Stimulated activated memory B cell treated with anti-CD40 and anti-IgM and Interleukin-4, amounts not matched to agents 10 μg/mL and 1 μg/mL and 100 μg/mL, for 72 hours (primary cell): ENCODE measurements around the gene ROBO1.

Experiments used
- ATAC-seq: fragments of 150-1000 bp; cut with Tn5 transposase; 2 replicates; pipeline ENCODE4 v1.10.0; 2021
- H3K27ac Mint-ChIP-seq: one replicate; pipeline ENCODE4 v1.8.0; 2022; ENCODE audit warnings: mild to moderate bottlenecking, mixed read lengths
- H3K27me3 Mint-ChIP-seq: one replicate; pipeline ENCODE4 v1.8.0; 2022; ENCODE audit warnings: mixed read lengths
- H3K36me3 Mint-ChIP-seq: one replicate; pipeline ENCODE4 v1.8.0; 2022; ENCODE audit warnings: mixed read lengths
- H3K4me1 Mint-ChIP-seq: one replicate; pipeline ENCODE4 v1.8.0; 2022; ENCODE audit warnings: mixed read lengths
- H3K4me3 Mint-ChIP-seq: one replicate; pipeline ENCODE4 v1.8.0; 2022; ENCODE audit warnings: mild to moderate bottlenecking, moderate library complexity, mixed read lengths
- H3K9me3 Mint-ChIP-seq: one replicate; pipeline ENCODE4 v1.8.0; 2022; ENCODE audit warnings: mixed read lengths

ROBO1 gene

DNA sequence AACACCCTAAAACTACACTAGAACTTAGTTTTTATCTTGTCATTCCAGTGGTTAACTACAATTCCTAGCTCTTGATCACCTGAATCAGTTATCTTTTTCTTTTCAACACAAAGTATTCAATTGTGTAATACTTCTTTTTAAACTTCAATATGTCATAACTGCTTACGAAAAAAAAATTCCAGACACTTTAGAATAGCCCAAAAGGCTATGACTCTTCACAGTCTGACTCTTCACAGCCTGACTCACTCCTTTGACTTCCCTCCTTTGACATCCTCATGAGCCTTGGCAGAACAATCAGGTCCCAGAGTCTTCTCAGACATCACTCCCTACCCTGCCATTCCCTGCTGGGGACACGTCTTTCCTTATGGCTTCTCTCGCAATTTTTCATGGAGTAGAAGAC lies 727.1 kb downstream of the ROBO1 start:
- Mint-ChIP-seq H3K36me3 (no peaks in the 10 kb centered on the region), H3K4me3 (no peak overlapping the region), H3K4me1 (no peaks in the 10 kb centered on the region), H3K9me3 (peaks cover 3% of the 10 kb centered on the region), H3K27ac (no peak overlapping the region), H3K27me3 (no peaks in the 10 kb centered on the region)
- ATAC-seq = no peak

DNA sequence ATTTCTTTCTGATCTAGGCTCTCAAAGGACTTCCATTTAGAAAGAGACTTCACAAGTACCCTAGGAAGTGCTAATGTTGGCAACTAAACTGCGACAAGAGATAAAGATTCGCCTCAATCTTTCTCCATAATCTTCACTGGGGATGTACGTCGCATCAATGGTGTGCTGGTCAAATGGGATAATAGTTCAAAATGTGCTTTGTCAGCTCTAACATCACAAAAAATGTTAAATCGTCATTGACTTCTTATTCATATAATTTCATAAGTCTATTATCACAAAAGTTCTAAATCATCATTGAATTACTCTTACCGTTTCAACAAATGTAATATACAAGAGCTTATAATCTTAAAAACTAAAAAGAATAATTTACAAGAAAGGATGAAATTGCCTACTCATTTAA lies 727.7 kb downstream of the ROBO1 start:
- no peak overlapping the region for H3K4me3 Mint-ChIP-seq
- H3K9me3 Mint-ChIP-seq = peaks cover 3% of the 10 kb centered on the region
- H3K27me3 Mint-ChIP-seq = no peaks in the 10 kb centered on the region
- H3K36me3 Mint-ChIP-seq = no peaks in the 10 kb centered on the region
- H3K27ac Mint-ChIP-seq = no peak overlapping the region
- H3K4me1 Mint-ChIP-seq = no peaks in the 10 kb centered on the region
- no peak for ATAC-seq

DNA sequence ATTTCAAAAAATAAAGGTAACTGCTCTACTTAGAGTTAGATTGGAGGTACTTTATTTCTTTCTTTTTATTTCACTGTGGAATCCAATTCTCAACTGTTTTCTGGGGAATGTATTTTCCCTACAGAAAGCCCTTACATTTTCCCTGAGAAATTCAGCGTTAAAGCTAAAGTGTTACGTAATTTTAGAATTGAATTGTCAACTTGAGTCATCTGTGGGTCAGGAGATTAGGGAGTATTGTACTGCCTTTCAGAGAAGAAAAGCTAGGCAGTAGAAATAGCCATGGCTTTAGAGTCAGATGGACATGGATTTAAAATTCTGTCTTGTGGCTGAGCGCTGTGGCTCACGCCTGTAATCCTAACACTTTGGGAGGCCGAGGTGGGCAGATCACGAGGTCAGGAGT lies 728.6 kb downstream of the ROBO1 start:
- H3K9me3 Mint-ChIP-seq = peaks cover 3% of the 10 kb centered on the region
- no peak for ATAC-seq
- H3K4me1 Mint-ChIP-seq = no peaks in the 10 kb centered on the region
- no peak overlapping the region for H3K27ac Mint-ChIP-seq
- no peaks in the 10 kb centered on the region for H3K36me3 Mint-ChIP-seq
- H3K27me3 Mint-ChIP-seq = no peaks in the 10 kb centered on the region
- no peak overlapping the region for H3K4me3 Mint-ChIP-seq

DNA sequence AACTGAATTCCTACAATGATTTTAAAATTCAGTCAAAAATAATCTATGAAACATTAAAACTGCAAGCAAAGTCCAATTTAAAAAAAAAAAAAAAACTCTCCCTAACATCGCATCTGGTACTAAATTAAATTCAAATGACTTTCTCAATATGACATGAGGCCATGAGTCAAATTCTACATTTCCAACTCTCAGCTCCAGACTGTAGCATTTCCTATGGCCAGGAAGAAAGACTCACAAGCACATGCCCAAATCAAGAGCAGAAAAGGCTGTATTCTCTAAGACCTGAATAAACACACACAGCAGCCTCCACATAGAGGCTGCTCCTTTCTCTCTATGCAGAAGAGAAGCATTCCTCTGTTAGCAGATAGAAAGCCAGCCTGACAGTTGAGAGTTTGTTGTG lies 729.2 kb downstream of the ROBO1 start:
- H3K27me3 Mint-ChIP-seq = no peaks in the 10 kb centered on the region
- H3K9me3 Mint-ChIP-seq = peaks cover 3% of the 10 kb centered on the region
- ATAC-seq = no peak
- no peaks in the 10 kb centered on the region for H3K4me1 Mint-ChIP-seq
- H3K27ac Mint-ChIP-seq = no peak overlapping the region
- H3K4me3 Mint-ChIP-seq = no peak overlapping the region
- H3K36me3 Mint-ChIP-seq = no peaks in the 10 kb centered on the region

DNA sequence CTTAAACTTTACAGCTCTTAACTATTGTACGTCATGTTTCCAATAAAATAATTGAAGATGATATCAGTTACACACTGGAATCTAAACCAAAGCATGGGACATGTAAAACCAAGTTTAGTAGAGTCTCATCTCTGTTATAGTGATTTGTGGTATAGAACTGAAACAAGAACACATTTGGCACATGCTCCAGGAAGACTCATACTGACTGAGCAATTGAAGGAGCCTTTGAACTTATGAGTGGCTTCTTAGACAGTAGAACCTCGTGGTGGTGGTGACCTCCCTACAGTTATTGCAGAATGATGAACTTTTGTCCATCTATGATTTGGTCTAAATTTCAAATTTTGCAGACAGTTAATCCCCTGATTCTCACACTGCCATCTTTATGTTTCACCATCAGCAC lies 729.7 kb downstream of the ROBO1 start:
- Mint-ChIP-seq H3K27me3 (no peaks in the 10 kb centered on the region), H3K9me3 (peaks cover 3% of the 10 kb centered on the region)

DNA sequence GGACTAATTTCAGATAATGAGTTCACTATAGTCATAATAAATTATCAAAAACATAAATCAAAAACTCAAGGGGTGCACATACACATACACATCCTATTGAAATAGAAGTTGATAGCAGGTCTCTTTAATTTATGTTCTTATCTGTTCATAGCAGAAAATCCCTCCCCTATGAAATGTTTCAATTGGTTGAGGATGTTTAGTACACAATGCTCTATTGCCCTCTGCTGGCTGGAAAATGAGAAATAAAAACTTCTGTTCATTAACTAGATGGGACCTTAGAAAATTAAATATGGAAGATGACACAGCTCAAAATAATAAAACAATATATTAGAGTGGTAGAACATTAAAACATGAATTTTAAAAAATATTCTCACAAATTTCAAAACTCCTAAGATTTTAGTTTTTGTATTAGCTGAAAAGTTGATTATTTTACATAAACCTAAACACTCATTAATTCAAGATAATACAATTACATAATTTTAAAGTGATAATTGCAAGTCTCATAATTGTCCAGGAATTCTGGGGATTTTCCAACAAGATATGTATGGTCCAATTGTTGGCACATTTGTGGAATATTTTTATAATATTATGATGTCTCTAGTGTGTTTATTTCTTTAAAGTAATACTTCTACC lies 735.0 kb downstream of the ROBO1 start:
- Mint-ChIP-seq H3K27ac (no peak overlapping the region), H3K4me1 (no peaks in the 10 kb centered on the region), H3K27me3 (no peaks in the 10 kb centered on the region), H3K4me3 (no peak overlapping the region), H3K9me3 (no peaks in the 10 kb centered on the region), H3K36me3 (no peaks in the 10 kb centered on the region)
- no peak for ATAC-seq

More for the DNA sequence above, 729.7 kb downstream of the ROBO1 start:
- Mint-ChIP-seq H3K36me3 (no peaks in the 10 kb centered on the region), H3K27ac (no peak overlapping the region), H3K4me1 (no peaks in the 10 kb centered on the region), H3K4me3 (no peak overlapping the region)
- no peak for ATAC-seq

DNA sequence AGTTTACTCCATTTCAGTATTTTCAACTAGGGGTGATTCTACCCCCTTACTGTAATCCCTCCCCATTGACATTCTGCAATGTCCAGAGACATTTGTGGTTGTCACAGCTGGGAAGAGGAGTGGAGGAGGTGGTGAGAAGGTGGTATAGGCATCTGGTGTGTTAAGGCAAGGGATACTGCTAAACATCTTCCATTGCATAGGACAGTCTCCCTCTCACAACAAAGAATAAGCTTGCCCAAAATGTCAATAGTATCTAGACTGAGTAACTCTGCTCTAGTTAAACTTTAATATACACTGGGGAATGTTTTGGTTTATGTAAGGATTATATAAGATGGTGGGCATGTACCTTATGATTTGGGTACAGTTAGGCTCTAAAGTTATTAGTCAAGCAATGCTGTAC lies 737.6 kb downstream of the ROBO1 start:
- no peaks in the 10 kb centered on the region for H3K9me3 Mint-ChIP-seq
- no peak overlapping the region for H3K4me3 Mint-ChIP-seq
- ATAC-seq = no peak
- H3K27me3 Mint-ChIP-seq = no peaks in the 10 kb centered on the region
- H3K36me3 Mint-ChIP-seq = no peaks in the 10 kb centered on the region
- no peaks in the 10 kb centered on the region for H3K4me1 Mint-ChIP-seq
- no peak overlapping the region for H3K27ac Mint-ChIP-seq

DNA sequence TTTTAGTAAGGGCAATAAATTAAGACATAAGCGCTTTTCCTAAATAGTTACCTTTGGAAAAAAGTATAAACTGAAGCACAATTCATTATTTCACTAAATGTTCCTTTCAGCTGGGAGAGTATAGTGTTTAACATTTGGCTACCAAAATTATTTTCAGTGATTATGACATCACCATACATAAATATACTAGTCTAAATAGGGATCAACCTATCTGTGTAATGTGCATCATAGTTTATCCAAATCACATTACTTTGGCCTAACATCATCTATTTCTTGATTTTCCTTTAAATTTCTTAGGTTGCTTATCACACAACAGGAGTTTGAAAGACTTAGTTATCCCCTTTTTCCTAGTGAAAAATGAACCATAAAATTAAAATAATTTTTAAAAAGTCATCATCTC lies 738.9 kb downstream of the ROBO1 start:
- no peaks in the 10 kb centered on the region for H3K36me3 Mint-ChIP-seq
- H3K4me3 Mint-ChIP-seq = no peak overlapping the region
- H3K9me3 Mint-ChIP-seq = no peaks in the 10 kb centered on the region
- no peak for ATAC-seq
- no peak overlapping the region for H3K27ac Mint-ChIP-seq
- H3K27me3 Mint-ChIP-seq = no peaks in the 10 kb centered on the region
- H3K4me1 Mint-ChIP-seq = no peaks in the 10 kb centered on the region

DNA sequence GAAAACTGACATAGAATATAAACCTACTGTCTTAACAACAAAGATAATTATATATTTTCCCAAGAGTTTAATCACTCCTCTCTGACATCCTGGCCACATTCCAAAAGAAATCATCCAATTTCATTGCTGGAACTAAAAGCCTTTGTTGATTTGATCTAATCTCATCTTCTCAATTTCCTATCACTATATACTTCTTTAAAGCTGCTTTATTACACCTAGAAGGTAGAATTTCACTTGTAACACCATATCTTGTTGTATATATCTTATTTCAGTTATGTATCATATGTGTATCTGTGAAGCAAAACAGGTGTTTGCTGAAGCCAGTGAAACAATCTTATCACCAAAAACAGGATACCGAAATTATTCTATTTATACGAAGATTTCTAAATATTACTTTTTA lies 740.2 kb downstream of the ROBO1 start:
- no peak for ATAC-seq
- no peaks in the 10 kb centered on the region for H3K4me1 Mint-ChIP-seq
- no peaks in the 10 kb centered on the region for H3K9me3 Mint-ChIP-seq
- H3K27ac Mint-ChIP-seq = no peak overlapping the region
- no peaks in the 10 kb centered on the region for H3K36me3 Mint-ChIP-seq
- H3K4me3 Mint-ChIP-seq = no peak overlapping the region
- H3K27me3 Mint-ChIP-seq = no peaks in the 10 kb centered on the region

DNA sequence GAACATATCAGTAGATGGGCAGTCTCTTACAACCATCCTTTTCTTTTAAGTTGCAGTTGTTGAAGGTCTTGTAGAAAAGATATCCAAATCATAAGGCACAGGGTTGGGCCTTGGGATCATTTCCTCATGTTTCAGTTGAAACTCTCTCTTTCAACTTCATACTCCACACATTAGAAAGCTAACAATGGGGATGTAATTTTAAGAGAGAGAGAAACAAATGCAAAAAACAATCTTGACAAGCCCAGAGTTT lies 747.9 kb downstream of the ROBO1 start:
- Mint-ChIP-seq H3K9me3 (no peaks in the 10 kb centered on the region), H3K27me3 (peaks cover 10% of the 10 kb centered on the region), H3K4me1 (peaks cover 6% of the 10 kb centered on the region), H3K36me3 (no peaks in the 10 kb centered on the region), H3K27ac (no peak overlapping the region), H3K4me3 (no peak overlapping the region)
- ATAC-seq = no peak

DNA sequence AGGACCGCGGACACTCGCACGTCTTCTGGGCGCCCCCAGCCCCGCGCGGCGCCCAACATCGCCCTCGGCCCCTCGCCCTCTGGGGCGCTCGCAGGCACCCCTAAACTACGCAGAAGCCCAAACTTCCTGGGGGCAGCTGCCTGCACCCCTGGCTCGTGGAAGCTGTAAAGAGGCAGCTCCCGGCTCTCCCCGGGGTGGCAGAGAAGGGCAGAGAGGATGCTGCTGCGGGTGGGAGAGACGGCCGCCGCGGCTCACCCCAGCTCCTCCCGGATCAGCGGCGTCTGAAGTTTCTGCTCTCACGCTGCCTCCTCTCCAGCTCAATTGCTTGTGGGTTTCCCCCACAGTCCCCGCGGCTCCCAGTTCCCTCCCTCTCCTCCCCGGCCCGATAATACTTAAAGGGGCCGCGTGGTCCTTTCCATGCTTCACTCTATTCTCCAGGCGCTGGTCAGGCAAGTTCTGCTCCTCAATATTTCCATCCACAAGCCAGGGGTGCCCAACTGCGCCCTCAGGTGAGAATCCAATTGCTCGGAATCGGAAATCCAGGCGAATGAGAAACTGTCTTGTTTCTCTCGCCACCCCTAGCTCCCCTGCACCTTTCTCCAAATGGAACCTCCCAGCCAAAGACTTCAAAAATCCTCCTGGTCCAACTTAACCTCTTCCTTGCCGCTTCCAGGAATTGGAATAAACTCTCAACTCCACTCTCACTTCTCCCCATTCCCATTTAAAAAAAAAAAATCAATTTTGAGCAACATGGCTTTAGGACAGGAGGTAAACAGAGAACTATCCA lies 748.5 kb downstream of the ROBO1 start:
- no peak overlapping the region for H3K27ac Mint-ChIP-seq
- no peaks in the 10 kb centered on the region for H3K36me3 Mint-ChIP-seq
- H3K4me1 Mint-ChIP-seq = peaks cover 6% of the 10 kb centered on the region
- peak; percentile 44 for ATAC-seq
- peaks cover 10% of the 10 kb centered on the region for H3K27me3 Mint-ChIP-seq
- no peaks in the 10 kb centered on the region for H3K9me3 Mint-ChIP-seq
- no peak overlapping the region for H3K4me3 Mint-ChIP-seq

DNA sequence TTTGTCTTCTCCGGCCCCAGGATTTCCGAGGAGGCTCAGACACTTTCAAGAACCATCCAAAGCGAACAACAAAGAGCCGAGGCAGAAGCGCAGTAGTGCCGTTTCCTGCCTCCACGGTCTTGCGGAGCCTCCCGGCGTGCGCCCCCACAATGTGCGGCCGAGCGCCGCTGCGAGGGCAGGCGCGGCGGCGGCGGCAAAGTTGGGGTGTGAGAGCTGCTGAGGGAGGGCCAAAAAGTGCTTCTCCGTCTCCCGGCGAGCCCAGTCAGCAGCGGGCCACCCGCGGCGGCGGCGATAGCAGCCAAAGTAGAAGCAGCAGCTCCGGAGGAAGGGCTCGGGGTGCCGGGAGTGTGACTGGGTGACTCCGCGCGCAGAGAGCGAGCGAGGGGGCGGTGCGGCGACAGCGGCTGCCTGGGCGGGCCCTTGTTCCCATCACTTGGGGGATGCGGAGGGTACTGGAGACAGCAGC lies 749.1 kb downstream of the ROBO1 start:
- H3K36me3 Mint-ChIP-seq = no peaks in the 10 kb centered on the region
- H3K4me1 Mint-ChIP-seq = peaks cover 6% of the 10 kb centered on the region
- peaks cover 10% of the 10 kb centered on the region for H3K27me3 Mint-ChIP-seq
- peak; percentile 54 for ATAC-seq
- no peak overlapping the region for H3K4me3 Mint-ChIP-seq
- H3K27ac Mint-ChIP-seq = no peak overlapping the region
- no peaks in the 10 kb centered on the region for H3K9me3 Mint-ChIP-seq

DNA sequence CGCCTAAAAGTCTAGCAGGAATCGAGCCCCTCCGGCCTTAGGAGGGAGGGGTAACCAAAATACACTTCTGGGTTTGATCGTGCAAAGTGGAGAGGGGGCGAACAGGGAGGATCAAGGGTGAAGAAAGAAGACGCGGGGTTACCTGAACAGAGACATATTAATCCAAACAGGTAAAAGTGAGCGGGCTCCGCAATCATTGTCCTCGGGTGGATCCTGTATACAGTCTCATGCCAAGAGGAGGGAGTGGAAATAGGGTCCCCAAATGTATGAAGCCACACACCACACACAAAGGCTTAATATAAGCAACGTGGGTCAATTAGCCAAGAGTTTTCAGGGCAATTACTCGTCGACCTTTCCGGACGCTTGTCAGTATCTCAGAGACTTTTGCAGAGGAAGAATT lies 749.5 kb downstream of the ROBO1 start:
- Mint-ChIP-seq H3K27ac (no peak overlapping the region), H3K9me3 (no peaks in the 10 kb centered on the region), H3K4me3 (no peak overlapping the region), H3K36me3 (no peaks in the 10 kb centered on the region), H3K4me1 (peaks cover 6% of the 10 kb centered on the region), H3K27me3 (peaks cover 10% of the 10 kb centered on the region)
- no peak for ATAC-seq

DNA sequence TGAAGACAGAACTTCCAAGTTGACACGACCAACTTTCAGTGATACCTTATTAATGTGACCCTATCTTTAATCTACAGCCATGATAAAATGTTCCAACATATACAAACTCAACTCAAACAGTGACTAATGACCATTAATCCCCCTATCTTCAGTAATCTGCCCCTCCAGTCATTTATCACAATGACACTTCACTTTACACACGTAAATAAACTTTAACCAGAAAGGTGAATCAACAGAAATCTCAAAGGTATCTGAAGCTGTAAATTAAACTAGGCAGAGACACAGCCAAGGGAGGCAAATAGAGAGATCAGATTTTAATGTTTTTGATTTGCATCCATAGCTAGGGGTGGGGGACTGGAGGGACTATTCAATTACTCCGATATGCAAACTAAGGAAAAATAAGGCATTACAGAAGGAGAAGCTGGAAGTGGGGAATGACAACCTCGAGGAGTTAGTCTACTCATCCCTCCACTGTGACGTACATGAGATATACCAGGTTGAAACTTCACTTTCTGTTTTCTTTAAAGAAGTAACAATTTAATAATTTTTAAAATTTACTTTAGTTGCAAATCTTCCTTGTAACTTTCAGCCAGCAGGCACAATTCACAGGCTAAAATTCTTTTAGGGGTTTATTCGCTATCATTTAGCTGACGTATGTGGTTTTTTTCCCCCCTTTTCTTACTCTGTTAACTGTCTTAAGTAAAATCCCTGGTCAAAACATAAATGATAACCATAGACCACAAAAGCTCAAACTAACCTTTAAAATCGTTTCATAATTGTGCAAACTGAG lies 751.0 kb downstream of the ROBO1 start:
- Mint-ChIP-seq H3K4me1 (peaks cover 6% of the 10 kb centered on the region), H3K9me3 (no peaks in the 10 kb centered on the region), H3K4me3 (no peak overlapping the region), H3K36me3 (no peaks in the 10 kb centered on the region), H3K27me3 (peaks cover 10% of the 10 kb centered on the region), H3K27ac (no peak overlapping the region)
- ATAC-seq = no peak

DNA sequence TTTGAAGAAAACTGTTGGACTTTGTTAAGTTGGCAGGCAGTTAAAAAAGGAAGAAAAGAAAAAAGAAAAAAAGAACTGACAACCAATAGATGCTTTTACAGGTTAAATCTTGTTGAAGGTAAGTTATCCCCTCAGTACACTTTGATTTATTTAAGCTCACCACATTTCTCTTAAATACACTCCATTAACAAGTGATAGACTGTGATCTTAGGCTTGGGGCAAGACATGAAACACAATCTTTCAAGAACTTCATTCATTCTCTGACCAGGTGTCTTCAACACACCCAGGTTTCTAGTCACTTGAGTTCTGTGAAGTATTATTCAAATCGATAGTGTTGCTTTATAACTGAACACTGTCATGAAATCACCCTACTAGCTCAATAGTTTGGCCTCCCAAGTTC lies 751.9 kb downstream of the ROBO1 start:
- H3K27ac Mint-ChIP-seq = no peak overlapping the region
- no peak for ATAC-seq
- H3K4me1 Mint-ChIP-seq = peaks cover 6% of the 10 kb centered on the region
- H3K36me3 Mint-ChIP-seq = no peaks in the 10 kb centered on the region
- H3K4me3 Mint-ChIP-seq = no peak overlapping the region
- H3K9me3 Mint-ChIP-seq = no peaks in the 10 kb centered on the region
- H3K27me3 Mint-ChIP-seq = peaks cover 10% of the 10 kb centered on the region

DNA sequence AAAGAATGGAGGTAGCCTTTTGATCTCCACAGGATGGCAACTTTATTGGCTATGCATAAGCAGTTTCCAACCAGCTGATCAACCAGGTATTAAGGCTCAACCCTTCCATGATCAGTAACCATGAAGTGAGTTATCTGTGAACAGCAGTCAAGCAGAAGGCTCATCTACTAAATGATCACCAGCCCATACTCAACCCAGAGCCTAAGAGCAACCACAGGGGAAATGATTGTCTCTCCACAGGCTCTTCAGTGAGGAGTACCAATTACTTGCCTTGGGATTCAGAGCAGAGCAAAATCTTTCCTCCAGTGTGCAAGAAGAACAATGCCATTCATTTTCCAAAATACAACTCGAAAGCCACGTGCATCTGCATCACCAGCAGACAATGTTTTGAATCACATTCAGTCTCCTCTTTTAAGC lies 754.8 kb downstream of the ROBO1 start:
- no peaks in the 10 kb centered on the region for H3K27me3 Mint-ChIP-seq
- H3K4me3 Mint-ChIP-seq = no peak overlapping the region
- no peak for ATAC-seq
- H3K4me1 Mint-ChIP-seq = no peaks in the 10 kb centered on the region
- H3K27ac Mint-ChIP-seq = no peak overlapping the region
- H3K36me3 Mint-ChIP-seq = no peaks in the 10 kb centered on the region
- peaks cover 2% of the 10 kb centered on the region for H3K9me3 Mint-ChIP-seq
